NCI-H146 treated with DMSO at 0.1 percent for 48 hours (cell line): ENCODE data around the gene GDPGP1.
"Not testable (repeated sequence)": the region's sequence is repeated elsewhere in the genome, so short reads cannot be mapped to it uniquely, and the experiment has no call there.

Experiments
- DNase-seq: peaks from one replicate; lab custom pipeline; 2025; ENCODE audit not compliant: unreplicated experiment; lab: John Stamatoyannopoulos, UW

GDPGP1 gene, protein sequence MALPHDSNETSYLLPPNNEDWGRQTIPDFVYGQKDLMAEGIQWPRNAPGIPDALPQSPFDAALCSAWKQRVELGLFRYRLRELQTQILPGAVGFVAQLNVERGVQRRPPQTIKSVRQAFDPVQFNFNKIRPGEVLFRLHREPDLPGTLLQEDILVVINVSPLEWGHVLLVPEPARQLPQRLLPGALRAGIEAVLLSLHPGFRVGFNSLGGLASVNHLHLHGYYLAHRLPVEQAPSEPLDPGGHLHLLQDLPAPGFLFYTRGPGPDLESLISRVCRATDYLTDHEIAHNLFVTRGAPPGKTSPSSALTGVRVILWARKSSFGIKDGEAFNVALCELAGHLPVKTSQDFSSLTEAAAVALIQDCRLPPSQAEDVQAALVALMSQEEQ

GRCh38 chr15:90234096-90234988 is at the start of gene GDPGP1:
Gene GDPGP1 (plus strand): TSS chr15:90234209. CDS start chr15:90240909, 6,700 bp downstream.
- peak; percentile 30 for DNase-seq

GRCh38 chr15:90184786-90185704 is 49.0 kb upstream of the GDPGP1 start:
- DNase-seq = peak; percentile 56

DNA sequence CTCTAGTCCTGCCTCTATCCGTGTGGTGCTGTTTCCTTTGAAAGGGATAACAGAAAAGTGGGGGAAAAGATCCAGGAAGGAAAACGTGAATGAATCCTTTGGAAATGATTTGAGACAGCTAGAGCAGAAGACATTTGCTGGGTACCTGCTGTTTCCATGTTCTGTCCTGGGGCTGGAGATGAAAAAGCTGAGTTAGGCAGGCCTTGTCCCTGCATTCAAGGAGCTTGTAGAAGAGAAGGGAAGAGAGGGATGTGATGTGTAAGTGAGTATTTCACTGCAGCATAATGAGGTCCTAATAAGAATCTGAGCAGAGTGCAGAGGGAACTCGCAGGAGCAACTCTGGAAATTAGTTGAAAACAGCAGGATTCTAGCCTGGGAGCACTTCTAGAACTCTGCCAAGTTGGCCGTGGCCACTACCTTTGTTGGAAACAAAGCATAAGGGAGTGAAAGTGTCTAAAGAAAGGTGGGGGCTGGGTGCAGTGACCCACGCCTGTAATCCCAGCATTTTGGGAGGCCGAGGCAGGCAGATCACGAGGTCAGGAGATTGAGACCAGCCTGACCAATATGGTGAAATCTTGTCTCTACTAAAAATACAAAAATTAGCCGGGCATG is 46.6 kb upstream of the GDPGP1 start:
- no peak for DNase-seq

GRCh38 chr15:90188065-90188464 is 45.9 kb upstream of the GDPGP1 start:
- DNase-seq = not testable (repeated sequence)

DNA sequence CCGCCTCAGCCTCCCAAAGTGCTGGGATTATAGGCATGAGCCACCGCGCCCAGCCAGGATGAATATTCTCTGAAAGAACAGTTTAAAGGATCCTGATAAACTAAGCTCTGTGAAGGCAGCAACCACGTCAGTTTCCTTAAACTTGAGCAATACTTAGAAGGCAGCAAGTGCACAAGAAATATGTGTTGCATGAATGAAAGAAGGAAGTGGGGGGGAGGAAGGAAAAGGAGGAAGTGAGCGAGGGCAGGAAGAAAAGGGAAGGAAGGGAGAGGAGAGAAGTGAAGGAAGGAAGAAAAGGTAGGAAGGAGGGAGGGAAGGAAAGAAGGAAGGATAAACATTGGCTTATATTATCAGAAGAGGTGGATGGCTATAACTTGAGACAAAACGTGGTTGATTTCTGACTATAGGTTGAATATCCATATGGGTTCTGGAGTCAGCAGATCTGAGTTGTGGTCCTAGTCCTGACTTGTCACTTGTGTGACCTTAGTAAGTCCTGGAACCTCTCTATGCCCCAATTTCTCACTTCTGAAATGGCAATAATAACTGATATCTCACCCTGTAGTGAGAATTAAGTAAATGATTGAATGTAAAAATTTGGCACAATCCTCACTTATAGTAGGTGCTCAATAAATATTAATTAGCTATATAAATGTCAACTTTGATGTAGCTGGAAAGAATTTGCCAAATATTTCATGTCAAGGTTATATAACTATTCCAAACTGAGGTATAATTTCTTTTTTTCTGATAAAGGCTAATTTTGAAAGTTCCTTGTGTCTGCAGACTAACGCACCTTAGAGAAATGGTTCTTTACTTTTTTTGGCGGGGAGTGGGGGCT is 44.9 kb upstream of the GDPGP1 start:
- DNase-seq = no peak

DNA sequence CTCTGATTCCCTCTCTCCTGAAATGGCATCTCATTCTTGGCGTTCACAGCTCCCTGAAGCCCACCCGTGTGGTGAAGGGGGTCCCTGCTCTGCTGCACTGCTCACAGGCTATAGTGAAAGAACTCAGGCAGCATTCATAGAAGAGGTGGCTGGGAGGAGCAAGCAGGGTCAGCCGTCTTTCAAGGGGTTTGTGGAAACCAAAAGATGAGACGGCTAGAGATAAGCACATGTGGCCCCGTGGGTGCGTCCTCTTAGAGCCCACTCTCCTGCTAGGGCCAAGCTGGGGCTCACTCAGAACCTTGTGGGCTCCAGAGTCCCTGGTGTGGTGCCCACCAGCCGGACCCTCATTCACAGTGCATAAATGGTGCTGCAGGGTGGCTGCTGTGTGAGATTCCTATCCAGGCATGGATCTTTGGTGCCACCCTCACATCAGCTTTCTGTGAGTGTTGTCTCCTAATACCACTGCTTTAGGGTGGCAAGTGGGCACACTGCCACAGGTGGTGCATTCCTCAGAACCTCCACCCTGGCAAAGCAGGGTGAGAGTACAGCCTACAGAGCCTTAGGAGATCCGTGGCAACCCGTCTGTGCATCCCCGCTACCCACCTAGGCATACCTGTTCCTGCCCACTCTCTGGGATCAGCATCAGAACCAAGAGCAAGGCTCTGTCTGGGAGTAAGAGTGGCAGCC is 44.1 kb upstream of the GDPGP1 start:
- DNase-seq = no peak

DNA sequence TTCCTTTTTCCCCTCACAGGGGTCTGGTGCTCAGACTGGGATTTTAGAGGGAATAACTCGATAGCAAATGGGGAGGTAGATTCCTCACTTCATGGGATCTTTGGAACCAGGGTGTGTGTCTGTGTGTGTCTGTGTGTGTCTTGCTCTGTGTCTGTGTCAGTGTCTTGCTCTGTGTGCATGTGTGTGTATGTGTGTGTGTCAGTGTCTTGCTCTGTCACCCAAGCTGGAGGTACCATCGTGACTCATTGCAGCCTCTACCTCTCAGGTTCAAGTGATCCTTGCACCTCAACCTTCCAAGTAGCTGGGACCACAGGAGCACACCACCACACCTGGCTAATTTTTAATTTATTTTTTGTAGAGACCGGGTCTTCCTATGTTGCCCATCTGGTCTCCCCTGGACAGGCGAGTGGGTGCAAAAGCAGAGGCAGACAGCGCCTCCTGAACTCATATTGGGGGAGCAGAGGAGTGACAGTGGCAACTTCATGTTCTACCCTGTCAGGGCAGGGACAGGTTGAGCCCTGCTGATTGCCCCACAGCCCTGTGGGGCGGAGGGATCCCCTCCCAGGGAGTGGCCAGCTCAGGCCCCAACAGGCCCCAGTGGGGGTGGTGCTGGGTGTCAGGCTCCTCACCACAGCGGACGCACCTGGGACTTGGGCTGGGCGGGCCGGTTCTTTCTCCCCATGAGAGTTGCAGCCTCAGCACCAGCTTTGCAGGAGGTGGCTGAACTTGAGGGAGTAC is 43.2 kb upstream of the GDPGP1 start:
- DNase-seq = no peak

DNA sequence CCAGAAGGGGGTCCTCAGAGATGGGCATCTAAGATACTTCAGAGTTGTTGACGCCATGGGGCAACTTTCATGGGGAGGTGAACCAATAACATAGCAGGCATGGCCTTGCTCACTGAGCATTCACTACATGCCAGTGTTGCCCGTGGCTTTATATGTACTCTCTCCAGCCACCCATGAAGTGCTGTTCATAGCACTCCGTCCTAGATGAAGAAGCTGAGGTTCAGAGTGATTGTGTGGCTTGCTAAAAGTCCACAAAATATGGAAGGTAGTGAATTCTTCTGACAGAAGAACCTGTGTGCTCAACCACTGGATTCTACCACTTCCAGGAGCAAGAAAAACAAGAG is 42.7 kb upstream of the GDPGP1 start:
- DNase-seq = no peak

- DNase-seq = no peak
Observed at GRCh38 chr15:90191794-90192509, 42.1 kb upstream of the GDPGP1 start.

DNA sequence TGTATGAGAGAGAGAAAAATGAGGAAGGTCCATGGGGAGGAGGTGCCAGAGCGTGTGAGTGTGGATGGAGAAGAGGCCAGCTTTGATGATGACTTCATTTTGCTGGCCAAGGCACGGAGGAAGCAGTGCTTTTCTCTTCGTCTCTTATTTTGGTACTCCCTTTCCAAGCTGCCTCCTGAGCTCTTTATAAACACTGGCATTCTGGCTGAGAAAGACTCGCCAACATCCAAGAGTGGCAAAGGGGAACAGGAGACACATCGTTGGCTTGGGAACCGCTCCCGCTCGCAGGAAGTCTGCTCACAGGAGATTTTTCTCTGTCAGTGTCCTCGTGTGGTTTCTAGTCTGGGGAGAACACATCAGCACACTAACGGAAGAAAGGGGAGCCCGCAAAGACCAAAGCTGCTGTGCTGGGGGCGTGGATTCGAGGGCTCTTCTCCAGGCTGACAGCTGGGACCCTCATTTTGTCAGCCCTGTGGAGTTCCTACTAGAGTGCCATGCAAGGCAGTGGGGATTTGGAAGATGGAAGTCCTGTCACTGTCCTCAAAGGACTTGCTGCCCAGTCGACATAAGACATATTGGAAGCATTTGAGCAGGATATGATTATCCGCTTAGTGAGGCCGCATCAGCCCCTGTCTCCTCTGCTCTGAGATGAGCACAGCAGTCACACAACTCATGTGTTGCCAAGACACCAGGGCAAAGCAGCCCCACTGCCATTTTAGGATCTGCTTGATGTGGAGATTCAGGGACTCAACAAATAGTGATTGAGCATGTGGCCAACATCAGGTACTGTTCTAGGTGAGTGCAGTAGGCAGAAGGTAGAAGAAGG is 40.8 kb upstream of the GDPGP1 start:
- no peak for DNase-seq

GRCh38 chr15:90194655-90195054 is 39.4 kb upstream of the GDPGP1 start:
- DNase-seq = no peak

DNA sequence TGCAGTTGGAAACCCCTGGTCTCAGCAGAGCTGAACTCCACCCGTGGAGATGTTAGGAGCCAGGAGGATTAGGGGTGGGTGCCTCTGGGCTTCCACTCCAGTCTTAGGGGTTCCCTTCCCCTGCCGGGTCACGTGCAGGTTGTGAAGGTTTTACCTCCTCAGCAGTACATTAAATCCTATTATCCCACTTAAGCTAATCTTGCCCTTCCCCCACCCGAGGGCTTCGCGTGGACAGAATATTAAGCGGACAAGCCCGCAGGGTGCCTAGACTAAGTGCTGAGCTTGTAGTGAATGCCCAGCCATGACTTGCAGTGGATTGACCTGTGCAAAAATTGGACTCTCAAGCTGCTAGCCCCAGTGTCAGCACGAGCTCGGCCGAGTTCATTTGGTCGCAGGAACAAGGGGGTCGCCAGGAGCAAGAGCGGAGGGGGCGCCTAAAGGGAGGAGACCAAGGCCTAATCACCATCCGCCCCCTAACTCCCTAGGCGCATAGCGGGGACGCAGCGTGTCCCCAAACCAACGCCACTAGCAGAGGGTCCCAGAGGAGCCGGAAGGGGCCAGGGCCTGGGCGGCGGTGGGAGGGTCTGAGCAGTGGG is 33.4 kb upstream of the GDPGP1 start:
- DNase-seq = no peak

DNA sequence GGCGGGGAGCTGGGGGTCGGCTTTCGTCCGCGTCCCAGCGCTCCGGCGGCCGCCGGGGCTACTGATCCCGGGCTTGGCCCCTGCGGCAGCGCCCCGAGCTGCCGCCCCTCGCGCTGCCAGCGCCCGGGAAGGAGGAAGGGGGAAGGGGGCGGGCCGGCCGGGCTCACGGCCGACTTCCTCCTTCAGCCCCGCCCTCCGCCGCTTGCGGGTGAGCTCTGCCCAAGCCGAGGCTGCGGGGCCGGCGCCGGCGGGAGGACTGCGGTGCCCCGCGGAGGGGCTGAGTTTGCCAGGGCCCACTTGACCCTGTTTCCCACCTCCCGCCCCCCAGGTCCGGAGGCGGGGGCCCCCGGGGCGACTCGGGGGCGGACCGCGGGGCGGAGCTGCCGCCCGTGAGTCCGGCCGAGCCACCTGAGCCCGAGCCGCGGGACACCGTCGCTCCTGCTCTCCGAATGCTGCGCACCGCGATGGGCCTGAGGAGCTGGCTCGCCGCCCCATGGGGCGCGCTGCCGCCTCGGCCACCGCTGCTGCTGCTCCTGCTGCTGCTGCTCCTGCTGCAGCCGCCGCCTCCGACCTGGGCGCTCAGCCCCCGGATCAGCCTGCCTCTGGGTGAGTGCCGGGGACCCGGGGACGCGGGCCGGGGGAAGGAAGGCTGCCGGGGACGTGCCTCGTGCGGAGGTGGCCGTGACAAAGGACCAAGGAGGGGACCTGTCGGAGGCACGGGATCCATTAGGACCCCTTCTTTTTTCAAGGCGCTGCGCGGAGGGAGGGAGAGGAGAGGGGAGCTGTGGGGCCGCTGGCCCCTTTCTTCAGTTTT is 32.7 kb upstream of the GDPGP1 start, which contains the start of gene SEMA4B:
Gene SEMA4B, plus strand, starts transcription at position 201 of the 814 bp plus-strand sequence. Its CDS starts 249 bp downstream, at position 450.
- peak; percentile 24 for DNase-seq

DNA sequence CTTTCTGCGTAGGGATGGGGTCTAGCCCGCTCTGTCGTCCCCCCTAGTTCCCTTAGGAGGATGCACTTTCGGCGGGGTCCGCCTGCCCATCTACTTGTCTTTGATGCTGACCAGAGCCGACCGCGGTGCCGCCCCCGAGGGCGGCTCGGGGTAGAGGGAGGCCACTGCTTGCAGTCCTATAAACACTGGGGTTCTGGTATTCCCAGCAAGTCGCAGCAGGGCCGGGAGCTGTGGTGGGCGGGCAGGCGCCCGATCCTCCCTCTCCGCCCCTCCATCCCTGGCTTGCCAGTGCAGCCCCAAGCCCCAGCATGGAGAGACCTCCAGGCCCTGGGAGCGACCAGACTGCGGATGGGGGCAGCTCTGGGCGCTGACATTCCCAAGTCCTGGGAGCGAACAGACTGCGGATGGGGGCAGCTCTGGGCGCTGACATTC is 32.0 kb upstream of the GDPGP1 start:
- no peak for DNase-seq

DNA sequence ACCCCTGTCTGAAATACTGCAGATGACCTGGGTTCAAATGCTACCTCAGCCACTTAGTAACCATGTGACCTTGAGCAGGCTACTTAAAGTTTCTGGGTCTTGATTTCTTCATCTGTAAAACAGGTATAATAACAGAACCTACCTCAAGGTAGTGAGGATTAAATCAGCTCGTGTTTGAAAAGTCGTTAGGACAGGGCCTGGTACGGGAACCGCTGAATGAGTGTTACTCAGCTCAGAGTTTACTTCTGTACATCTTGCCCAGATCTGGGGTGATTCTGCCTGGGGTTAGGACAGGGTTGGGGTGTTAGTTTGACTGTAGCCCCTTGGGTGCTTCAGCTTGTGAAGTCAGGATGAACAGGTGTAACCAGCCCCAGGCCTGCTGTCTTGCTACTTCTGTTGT is 31.1 kb upstream of the GDPGP1 start:
- DNase-seq = no peak

- DNase-seq = no peak
Observed at GRCh38 chr15:90203473-90203872, 30.5 kb upstream of the GDPGP1 start.
